ENCODE results near the gene TNK2. TPM values are rescaled to one million over a fixed set of nuclear protein-coding genes. Genes with fewer than 3 reads are reported as not detected.
A peak's percentile ranks its signal among the peaks of the same experiment; 100 is the strongest.

The TNK2 gene
- total RNA-seq, 1 donor from 2014 or later: 56.7 TPM

DNA sequence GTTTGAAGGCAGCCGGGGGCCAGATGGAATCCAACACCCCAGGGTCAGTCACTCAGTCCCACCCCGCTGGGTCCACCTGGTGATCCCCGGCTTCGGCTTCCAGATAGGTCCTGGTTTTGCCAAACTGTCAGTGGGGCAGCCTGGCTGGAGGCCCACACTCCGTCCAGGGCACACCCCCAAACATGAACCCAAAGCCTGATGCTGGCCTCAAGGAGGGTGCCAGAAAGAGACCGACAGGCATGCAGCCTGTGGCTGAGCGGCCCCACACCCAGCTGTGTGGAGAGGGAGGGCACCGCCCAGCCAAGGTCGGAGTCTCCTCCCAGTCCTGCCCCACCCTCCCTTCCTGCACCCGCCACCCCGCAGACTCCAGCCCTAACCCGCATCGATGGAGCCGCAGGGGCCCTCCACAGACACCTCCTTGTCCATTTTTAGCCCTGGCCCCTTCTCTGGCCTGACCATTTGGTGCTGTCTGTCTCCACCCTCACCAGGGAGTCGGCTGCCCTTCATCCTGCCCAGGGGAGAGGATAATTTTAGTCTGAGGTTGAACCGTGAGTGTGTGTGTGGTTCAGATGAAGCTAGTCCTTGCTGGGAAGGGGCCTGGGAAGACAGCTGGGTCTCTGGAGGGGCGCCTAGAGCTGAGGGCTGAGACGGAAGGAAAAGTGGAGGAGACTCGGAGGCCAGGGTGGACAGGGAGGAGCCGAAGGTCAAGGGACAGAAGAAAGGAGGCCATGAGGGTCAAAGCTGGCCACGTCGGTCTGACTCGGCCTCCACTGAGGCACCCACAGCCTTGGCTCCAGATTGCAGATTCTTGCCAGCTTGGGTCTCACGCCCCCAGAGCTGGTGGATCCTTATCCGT, 23.1 kb downstream of the TNK2 start:
- ATAC-seq (peak; percentile 42 to 52), DNase-seq (no peak)
- Histone ChIP-seq H3K4me3 (no peak overlapping the region), H3K36me3 (peaks cover 52% of the 10 kb centered on the region), H3K27ac (no peak overlapping the region), H3K27me3 (ENCODE audit: low read depth) (no peaks in the 10 kb centered on the region), H3K4me1 (peaks cover 17% of the 10 kb centered on the region), H3K9me3 (no peaks in the 10 kb centered on the region)
- intact Hi-C loops (cut with DNase I): no loop called here
- TF ChIP-seq, protein P1, sequence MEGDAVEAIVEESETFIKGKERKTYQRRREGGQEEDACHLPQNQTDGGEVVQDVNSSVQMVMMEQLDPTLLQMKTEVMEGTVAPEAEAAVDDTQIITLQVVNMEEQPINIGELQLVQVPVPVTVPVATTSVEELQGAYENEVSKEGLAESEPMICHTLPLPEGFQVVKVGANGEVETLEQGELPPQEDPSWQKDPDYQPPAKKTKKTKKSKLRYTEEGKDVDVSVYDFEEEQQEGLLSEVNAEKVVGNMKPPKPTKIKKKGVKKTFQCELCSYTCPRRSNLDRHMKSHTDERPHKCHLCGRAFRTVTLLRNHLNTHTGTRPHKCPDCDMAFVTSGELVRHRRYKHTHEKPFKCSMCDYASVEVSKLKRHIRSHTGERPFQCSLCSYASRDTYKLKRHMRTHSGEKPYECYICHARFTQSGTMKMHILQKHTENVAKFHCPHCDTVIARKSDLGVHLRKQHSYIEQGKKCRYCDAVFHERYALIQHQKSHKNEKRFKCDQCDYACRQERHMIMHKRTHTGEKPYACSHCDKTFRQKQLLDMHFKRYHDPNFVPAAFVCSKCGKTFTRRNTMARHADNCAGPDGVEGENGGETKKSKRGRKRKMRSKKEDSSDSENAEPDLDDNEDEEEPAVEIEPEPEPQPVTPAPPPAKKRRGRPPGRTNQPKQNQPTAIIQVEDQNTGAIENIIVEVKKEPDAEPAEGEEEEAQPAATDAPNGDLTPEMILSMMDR (IDR thresholded peaks at IDR 0.05): no peak

- Histone ChIP-seq H3K27ac (no peak overlapping the region), H3K9me3 (no peaks in the 10 kb centered on the region), H3K4me3 (no peak overlapping the region), H3K4me1 (peaks cover 17% of the 10 kb centered on the region), H3K36me3 (peaks cover 57% of the 10 kb centered on the region), H3K27me3 (ENCODE audit: low read depth) (no peaks in the 10 kb centered on the region)
- intact Hi-C loops (cut with DNase I): no loop called here
- DNase-seq (no peak), ATAC-seq (no peak)
- TF ChIP-seq, protein P1 (IDR thresholded peaks at IDR 0.05): no peak
These were observed 23.7 kb downstream of the TNK2 start for GRCh38 chr3:195884691-195885035.

DNA sequence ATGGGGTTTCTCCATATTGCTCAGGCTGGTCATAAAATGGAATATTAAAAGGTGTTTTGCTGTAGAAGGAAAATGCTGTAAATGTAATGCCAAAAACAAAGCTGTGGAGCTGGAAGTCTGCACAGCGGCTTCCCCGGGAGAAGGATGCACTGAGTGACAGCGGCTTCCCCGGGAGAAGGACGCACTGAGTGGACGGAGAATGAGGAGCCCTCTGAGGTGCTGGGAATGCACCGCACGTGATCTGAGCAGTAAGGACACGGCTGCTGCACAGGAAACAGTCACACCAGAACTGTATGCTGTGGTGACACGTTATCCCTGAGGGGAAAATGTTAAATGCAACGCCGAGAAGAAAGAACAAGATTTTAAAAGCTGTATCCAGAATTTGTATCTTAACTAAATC, 24.6 kb downstream of the TNK2 start:
- H3K27ac ChIP-seq: no peak overlapping the region
- peaks cover 17% of the 10 kb centered on the region for H3K4me1 ChIP-seq
- no peak overlapping the region for H3K4me3 ChIP-seq
- no peak for DNase-seq
- H3K27me3 ChIP-seq (ENCODE audit: low read depth): no peaks in the 10 kb centered on the region
- no peaks in the 10 kb centered on the region for H3K9me3 ChIP-seq
- no peak for ATAC-seq
- intact Hi-C loops (cut with DNase I): no loop called here
- peaks cover 65% of the 10 kb centered on the region for H3K36me3 ChIP-seq
- TF ChIP-seq, protein P1 (IDR thresholded peaks at IDR 0.05): no peak

DNA sequence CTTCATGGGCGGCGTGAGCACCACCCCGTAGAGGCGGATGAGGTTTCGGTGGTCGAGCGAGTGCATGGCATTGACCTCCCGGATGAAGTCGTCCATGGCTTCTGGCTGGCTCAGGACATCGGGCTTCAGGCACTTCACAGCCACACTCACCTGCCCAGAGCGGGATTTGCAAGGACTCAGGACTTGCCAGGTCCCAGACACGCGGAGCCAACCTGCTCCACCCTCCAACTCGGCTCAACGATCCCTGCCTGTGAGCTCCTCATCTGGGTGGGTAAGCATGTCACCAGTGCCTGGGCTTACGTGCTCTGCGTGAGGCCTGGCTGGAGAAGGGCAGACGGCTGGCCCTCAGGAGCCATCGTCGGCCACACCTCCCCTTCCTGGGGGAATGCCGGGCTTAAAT, 25.2 kb downstream of the TNK2 start:
- H3K27me3 ChIP-seq (ENCODE audit: low read depth): no peaks in the 10 kb centered on the region
- no peak overlapping the region for H3K4me3 ChIP-seq
- H3K9me3 ChIP-seq: no peaks in the 10 kb centered on the region
- peaks cover 70% of the 10 kb centered on the region for H3K36me3 ChIP-seq
- intact Hi-C loops (cut with DNase I): no loop called here
- TF ChIP-seq, protein P1 (IDR thresholded peaks at IDR 0.05): no peak
- no peak for DNase-seq
- ATAC-seq: no peak
- H3K27ac ChIP-seq: no peak overlapping the region
- peaks cover 17% of the 10 kb centered on the region for H3K4me1 ChIP-seq

DNA sequence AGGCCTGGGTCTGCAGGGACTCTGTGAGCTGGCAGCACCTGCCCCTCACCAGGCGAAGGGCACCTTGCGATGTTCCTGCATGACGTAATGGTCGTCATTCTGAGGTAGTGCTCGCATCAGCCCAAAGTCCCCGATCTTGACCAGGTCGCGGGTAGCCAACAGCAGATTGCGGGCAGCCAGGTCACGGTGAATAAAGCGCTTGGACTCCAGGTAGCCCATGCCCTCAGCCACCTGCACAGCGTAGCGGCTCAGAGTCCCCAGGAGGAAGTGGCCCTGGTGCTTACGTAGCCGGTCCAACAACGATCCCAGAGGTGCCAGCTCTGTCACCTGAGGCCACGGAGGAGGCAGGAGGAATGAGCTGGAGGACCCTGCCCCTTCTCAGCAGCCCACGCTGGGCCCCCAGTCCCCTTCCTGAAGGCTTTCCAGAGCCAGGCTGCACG, 26.3 kb downstream of the TNK2 start:
- Histone ChIP-seq H3K9me3 (no peaks in the 10 kb centered on the region), H3K4me1 (peaks cover 17% of the 10 kb centered on the region), H3K27me3 (ENCODE audit: low read depth) (no peaks in the 10 kb centered on the region), H3K4me3 (no peak overlapping the region), H3K27ac (no peak overlapping the region), H3K36me3 (peaks cover 69% of the 10 kb centered on the region)
- DNase-seq (no peak), ATAC-seq (no peak)
- intact Hi-C loops (cut with DNase I): no loop called here
- TF ChIP-seq, protein P1 (IDR thresholded peaks at IDR 0.05): no peak

Measured in lower lobe of right lung (tissue), 2 donors.